ENCODE data around the gene MAP2K3.
"Not testable (repeated sequence)": the region's sequence is repeated elsewhere in the genome, so short reads cannot be mapped to it uniquely, and the experiment has no call there.

The MAP2K3 gene

GRCh38 chr17:21310766-21311602, 26.5 kb downstream of the MAP2K3 start:
- DNase-seq (ENCODE audit: low read depth): not testable (repeated sequence)

- DNase-seq (ENCODE audit: low read depth): no peak
Measured at GRCh38 chr17:21313320-21313719, 28.8 kb downstream of the MAP2K3 start.

DNA sequence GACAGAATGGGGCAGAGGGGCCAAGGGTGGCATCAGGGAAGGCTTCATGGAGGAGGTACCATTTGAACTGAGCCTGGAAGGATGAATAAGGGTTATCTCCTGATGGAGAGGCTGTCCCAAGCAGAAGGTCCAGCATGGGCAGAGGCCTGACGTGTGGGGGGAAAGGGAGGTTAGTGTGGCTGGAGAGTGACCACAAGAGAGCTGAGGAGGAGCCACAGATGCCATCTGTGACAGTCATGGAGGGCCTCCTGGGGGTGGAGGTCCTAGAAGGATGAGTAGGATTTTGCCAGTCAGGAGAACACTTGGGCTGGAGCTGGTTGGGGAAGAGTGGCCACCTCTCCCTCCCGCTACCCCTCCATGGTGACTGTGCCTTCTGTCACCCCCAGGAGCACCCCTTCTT, 29.2 kb downstream of the MAP2K3 start:
- DNase-seq (ENCODE audit: low read depth): not testable (repeated sequence)

- not testable (repeated sequence) for DNase-seq (ENCODE audit: low read depth)
Measured at GRCh38 chr17:21314261-21314664, 29.8 kb downstream of the MAP2K3 start.

DNA sequence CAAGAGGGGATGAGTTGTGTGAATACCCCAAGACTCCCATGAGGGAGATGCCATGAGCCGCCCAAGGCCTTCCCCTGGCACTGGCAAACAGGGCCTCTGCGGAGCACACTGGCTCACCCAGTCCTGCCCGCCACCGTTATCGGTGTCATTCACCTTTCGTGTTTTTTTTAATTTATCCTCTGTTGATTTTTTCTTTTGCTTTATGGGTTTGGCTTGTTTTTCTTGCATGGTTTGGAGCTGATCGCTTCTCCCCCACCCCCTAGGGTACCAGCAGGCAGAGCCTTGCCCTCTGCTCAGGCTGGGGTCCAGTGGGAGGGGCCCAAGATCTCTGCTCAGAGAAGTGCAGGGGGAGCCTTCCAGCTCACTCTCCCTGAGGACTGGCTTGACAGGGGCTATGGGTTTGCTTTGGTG, 30.2 kb downstream of the MAP2K3 start:
- DNase-seq (ENCODE audit: low read depth): not testable (repeated sequence)

DNA sequence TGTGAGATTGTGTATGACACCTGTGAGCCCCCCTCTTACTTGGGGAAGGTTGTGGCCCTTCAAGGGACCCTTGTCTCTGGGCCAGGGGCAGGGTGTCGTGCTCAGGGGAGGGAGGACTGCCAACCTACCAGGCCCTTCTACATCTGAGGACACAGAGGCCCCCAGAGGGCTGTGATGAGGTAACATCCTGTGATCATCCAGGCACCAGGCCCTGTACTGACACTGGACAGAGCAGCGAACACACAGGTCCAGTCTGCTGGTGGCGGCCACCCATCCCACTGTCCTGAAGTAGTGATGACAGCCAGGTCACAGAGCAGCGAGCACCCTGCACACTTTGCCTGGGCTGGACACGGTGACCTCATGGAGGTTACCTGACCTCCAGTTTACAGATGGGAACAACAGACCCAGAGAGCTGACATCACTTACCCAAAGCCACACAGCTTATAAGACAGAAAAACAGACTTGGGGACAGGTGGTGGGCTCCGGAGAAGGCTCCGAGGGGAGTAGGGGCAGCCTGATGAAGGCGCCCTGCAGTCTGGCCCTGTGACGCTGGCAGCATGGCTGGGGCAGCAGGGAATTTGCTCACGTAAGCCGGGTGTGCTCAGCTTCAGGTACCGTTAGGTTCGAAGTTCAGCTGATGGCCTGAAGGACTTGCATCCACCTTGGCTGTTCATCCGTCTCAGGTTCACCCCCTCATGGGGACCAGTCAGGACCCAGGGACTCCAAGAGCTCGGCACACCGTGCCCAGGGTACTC, 30.9 kb downstream of the MAP2K3 start:
- DNase-seq (ENCODE audit: low read depth): not testable (repeated sequence)

DNA sequence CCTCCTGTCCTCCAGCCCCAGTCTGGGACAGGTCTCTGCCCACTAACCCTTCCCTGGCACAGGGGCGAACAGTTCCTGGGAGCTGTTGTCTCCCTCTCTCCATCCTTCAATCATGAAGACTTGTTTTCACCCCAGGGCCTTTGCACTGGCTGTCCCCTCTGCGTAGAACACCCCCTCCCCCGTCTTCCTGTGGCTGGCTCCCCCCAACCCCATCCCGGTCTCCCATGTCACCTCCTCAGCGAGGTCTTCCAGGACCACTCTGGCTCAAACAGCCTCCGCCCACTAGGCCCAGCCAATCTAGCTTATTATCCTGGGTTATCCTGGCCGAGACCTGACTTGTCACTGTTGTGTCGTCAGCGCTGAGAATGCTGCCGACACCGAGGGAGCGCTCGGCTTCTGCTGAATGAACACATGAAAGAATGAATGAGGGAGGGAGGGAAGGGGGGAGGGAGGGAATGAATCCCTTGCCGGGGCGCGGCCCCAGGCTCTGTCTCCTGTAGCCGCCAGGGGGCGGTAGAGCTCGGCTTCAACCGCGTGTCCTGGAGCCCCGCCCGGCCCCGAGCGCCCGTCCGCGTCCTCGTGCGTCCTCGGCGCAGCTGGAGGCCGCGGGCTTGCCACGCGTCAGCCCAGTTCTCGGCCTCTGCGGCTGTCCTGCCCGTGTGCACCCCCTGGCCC, 31.8 kb downstream of the MAP2K3 start:
- not testable (repeated sequence) for DNase-seq (ENCODE audit: low read depth)

- DNase-seq (ENCODE audit: low read depth): not testable (repeated sequence)
Measured at GRCh38 chr17:21316887-21317500, 32.5 kb downstream of the MAP2K3 start.

DNA sequence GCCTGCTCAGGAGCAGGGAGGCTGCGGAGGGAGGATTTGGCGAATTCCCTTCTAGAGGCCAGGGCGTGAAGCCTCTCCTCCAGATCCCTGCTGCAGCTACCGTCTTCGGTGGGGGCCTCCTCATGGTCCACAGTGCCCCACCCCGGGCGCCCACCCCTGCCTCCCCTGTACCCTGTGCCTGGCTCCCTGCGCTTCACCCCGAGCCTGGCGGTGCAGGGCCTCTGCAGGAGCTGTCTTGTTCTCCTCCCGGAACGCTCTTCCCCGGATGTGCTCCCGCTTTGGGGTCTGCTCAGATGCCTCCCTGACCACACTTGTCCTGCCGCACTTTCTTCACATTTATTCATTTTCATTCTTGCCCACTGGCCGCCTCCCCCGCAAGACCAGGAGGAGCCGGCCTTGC, 33.3 kb downstream of the MAP2K3 start:
- DNase-seq (ENCODE audit: low read depth): not testable (repeated sequence)

DNA sequence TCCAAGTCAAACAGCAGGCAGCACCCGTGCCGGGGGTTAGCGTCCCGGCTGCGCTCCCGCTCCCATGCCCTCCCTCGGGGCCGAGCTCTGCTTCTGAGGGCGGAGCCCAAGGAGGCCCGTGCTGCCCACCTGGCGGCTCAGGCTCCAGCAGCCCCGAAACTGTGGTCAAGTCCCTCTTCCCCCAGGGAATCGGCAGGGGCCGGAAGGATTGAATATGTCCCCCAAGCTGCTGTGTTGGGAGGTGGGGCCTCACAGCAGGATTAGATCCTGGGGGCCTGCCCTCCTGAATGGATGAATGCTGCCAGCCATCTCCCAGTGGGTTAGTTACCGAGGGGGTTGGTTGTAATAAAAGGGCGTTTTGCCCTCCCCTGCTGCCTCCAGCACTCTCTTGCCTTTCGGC, 33.9 kb downstream of the MAP2K3 start:
- DNase-seq (ENCODE audit: low read depth): no peak

DNA sequence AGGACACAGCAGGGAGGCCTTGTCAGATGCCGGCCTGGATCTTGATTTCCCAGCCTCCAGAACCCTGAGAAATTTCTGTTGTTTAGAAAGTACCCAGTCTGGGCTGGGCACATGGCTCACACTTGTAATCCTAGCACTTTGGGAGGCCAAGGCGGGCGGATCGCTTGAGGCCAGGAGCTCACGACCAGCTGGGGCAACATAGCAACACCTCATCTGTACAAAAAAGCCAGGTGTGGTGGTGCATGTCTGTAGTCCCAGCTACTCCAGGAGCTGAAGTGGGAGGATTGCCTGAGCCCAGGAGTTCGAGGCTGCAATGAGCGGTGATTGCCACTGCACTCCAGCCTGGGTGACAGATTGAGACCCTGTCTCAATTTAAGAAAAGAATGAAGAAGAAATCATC, 34.3 kb downstream of the MAP2K3 start:
- DNase-seq (ENCODE audit: low read depth): not testable (repeated sequence)

DNA sequence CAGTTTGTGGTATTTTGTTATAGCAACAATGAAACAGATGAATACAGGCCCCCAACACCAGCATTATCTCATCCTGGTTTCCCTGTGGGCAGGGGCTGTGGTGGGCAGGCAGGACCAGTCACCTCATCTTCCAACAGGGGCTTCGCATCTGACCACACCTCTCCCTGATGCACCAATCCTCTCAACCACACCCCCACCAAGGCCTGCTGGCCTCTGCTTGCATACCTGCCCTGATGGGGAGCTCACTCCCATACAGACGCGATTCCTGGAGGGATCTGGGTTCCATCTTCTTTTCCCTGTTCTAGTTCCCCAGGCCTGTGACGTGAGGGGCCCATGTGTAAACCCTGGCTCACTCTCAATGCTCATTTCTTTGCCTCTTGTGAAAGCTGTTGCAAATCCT, 34.7 kb downstream of the MAP2K3 start:
- not testable (repeated sequence) for DNase-seq (ENCODE audit: low read depth)

DNA sequence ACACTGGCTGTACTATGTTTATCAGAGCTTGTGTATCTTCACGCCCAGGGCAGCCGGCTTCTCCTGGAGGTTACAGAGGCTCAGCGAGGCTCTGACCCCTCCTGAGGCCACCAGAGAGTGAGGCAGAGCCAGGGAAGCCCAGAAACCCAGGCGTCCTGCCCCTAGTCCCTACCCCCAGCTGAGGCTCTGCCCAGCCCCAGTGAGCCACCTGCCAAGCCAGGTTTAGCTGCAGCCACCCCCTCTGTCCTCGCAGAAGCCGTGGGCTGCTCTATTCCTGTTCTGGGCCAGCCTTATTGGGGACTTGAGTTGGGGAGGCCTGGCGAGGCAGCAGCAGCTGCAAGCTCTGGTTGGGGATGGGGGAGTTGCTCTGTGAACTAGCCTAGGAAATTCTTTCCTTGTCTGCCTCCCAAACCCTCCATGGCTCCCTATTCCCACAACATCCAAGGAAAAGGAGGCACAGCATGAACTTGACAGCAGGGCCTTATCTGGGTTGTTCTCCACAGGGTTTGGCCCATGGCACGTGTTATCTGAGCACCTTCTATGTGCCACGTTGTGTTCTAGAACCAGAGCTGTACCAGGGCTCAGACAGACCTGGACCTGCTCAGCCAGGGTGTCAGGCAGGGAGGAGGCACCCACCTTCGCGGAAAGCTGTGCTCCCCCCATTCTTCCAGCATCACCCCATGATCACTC, 35.3 kb downstream of the MAP2K3 start:
- DNase-seq (ENCODE audit: low read depth): not testable (repeated sequence)

DNA sequence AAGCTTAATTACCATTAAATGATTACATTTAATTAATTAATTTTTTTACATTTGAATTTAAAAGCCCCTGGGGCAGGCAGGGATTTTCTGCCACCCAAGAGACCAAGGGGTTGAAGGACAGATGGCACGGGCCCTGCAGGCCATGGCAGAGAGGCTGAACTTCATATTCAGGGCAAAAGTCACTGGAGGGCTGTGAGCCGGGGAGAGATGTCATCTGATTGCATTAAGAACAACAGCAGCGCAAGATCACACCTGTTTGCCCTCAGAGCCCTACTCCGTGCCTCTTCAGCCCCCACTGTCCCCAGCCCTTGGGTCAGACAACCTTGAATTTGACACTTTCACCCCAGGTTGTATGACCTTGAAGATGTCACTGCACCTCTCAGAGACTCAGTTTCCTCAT, 35.9 kb downstream of the MAP2K3 start:
- DNase-seq (ENCODE audit: low read depth): not testable (repeated sequence)

DNA sequence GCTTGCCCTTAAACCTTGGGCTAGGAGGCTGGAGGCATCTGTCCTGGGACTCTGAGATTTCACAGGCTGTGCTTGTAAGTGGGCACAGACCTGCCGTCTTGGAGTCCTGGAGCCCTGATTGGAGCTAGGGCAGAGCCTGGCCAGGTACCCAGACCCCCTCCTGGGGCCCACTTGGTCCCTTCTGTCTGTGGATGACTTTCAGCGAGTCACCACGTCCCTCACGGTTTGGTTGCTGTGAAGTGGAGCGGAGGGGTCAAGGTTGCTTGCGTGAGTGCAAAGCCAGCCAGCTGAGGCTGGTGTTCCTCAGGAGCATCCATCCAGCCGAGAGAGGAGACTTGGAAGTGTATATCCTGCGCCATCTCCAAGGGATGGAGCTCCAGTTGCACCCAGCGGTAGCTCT, 36.5 kb downstream of the MAP2K3 start:
- DNase-seq (ENCODE audit: low read depth): not testable (repeated sequence)

- not testable (repeated sequence) for DNase-seq (ENCODE audit: low read depth)
Measured at GRCh38 chr17:21321744-21322191, 37.3 kb downstream of the MAP2K3 start.

GRCh38 chr17:21323257-21324111, 39.0 kb downstream of the MAP2K3 start:
- DNase-seq (ENCODE audit: low read depth): not testable (repeated sequence)

DNA sequence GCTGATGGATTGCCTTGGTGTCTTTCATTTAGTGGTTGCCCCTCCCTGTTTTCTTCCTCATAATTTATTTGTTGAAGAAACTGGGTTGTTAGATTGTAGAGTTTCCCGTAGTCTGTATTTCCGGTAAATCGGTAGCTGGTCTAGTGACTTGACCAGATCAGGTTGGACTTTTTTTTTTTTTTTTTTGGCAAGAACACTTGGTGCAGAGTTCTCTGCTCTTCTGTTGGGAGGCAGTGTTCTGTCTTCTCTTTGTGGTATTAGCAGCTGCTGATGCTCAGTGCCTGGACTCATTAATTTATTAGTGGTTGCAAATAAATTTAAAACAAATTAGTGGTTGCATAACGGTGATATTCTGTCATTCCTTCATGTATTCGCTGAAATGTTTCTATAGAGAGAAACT, 40.2 kb downstream of the MAP2K3 start:
- not testable (repeated sequence) for DNase-seq (ENCODE audit: low read depth)

- DNase-seq (ENCODE audit: low read depth): not testable (repeated sequence)
Measured at GRCh38 chr17:21327921-21328320, 43.4 kb downstream of the MAP2K3 start.

GRCh38 chr17:21328778-21329177, 44.3 kb downstream of the MAP2K3 start:
- not testable (repeated sequence) for DNase-seq (ENCODE audit: low read depth)
